Gastrocnemius medialis (tissue), 4 donors: ENCODE measurements around the gene GOSR1.

Experiments
- CTCF ChIP-seq, 5 experiments: fragments of 450-650 bp in 3 of 5; fragments of 200-600 bp in 2 of 5; sonication (generic) in 2 of 5; IDR thresholded peaks in 4 of 5; conservative IDR thresholded peaks in 1 of 5; 1 replicate in 4 of 5; 2 replicates in 1 of 5; pipeline ENCODE4 v1.5.1; 2016 to 2019; ENCODE audit warnings: antibody characterized with exemption in 5 of 5, mild to moderate bottlenecking in 3 of 5, moderate library complexity in 3 of 5
- POLR2A ChIP-seq, 2 donors: fragments of 450-650 bp; IDR thresholded peaks; one replicate each; pipeline ENCODE4 v1.6.1; 2017; ENCODE audit warnings: antibody characterized with exemption in 2 of 2, mild to moderate bottlenecking in 2 of 2, moderate library complexity in 2 of 2

GRCh38 chr17:30552994-30553566, 75.9 kb downstream of the GOSR1 start:
- TF ChIP-seq CTCF (IDR thresholded peaks at IDR 0.05 in 4 of 5, conservative IDR thresholded peaks at IDR 0.05 in 1 of 5) (no peak), POLR2A (IDR thresholded peaks at IDR 0.05) (no peak)
